Hippocampal formation (tissue), 2 donors: ENCODE data around the gene RBM43.
"Not testable (repeated sequence)": the region's sequence is repeated elsewhere in the genome, so short reads cannot be mapped to it uniquely, and the experiment has no call there.

ENCODE experiments used
- DNase-seq, 2 donors: peaks; one replicate each; lab custom pipeline; 2025; lab: John Stamatoyannopoulos, UW

RBM43 gene

DNA sequence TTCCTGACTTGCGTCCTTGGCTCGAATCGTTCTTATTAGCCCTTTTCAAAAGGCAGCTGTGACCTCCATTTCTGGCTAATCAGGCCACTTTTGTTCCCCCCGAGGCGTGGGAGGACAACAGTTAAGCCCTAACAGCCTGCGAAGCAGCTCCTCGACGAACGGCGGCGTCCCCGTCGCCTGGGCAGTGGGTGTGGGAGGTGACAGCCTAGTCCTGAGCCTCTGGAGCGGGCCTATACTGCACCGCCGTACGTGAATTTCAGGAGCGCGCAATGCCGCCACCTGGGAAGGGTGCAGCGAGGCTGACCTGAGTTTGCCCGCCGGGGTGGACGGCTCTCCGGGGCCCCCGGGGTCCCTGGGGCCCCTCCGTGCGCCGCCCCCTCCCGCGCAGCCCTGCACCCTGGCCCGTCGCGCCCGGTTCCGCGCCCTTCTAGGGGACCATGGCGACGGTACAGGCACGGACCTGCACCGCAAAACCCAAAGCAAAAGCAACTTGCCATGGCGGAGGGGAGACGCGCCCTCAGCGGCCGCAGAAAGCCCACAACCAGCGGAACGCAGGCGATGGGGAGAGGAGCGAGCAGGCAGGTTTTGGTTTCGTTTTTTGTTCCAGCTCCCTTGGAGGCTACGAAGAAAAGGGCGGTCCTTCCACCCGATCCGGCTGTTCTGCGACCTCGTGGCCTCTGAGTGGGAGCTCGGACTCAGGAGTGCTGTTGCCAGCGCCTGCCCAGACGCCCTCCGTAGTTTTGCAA, at the start of gene RBM43:
Gene RBM43, minus strand, starts transcription at position 633 of the 746 bp plus-strand sequence. Its CDS starts 136 bp downstream, at position 497.
- DNase-seq = peak; percentile 77 to 78

DNA sequence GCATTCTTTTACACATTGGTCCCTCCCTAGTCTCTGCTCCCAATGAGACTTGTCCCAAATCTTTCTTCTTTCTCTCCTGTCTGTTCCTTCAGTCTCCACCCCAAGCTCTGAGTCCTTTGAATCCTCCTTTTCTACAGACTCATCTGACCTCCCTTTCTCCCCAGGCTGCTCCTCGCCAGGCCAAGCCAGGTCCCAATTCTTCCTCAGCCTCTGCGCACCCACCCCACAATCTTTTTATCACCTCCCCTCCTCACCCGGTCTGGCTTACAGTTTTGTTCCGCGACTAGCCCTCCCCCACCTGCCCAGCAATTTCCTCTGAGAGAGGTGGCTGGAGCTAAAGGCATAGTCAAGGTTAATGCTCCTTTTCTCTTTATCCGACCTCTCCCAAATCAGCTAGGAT, 48.6 kb upstream of the RBM43 start:
- not testable (repeated sequence) for DNase-seq

DNA sequence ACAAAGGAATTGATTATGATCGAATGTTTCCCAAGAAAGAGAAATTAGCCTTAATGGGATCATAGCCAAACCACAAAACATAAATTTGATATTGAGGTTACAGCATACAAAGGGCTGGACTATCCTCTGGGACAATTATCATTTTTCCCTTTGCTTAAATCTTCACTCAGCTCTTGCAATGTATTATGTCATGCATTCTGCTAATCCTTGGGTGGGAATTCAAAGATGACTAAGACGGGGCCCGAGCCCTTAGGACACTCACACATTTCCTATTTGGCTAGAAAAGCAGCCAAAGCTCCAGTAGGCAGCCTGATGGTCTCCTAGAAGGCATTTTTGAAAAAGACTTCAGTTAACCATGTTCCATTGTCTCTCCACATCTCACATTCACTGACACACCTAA, 45.0 kb upstream of the RBM43 start:
- DNase-seq = no peak

DNA sequence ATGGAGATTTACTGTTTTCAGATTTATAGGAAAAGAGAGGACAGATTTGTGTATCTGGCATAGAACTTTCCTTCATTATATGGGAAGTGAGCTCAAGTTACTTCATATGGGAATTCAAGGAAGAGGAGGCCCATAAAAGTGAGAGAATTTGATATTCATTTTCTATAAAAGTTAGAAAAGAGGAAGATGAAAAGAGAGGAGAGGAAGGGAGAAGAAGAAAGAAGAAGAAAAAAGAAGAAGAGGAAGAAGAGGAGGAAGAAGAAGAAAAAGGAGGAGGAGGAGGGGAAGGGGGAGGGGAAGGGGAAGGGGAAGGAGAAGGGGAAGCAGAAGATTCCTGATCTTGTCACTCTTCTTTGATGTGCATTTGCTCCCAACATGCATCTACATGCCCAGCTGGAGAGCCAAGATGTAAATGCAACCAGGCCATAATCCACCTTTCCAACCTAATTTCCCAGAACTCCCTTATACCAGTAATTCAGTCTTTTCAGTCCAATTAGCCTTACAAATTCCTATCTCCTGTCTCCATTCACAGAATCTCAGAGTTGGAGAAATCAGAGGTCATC, 43.5 kb upstream of the RBM43 start:
- no peak for DNase-seq

DNA sequence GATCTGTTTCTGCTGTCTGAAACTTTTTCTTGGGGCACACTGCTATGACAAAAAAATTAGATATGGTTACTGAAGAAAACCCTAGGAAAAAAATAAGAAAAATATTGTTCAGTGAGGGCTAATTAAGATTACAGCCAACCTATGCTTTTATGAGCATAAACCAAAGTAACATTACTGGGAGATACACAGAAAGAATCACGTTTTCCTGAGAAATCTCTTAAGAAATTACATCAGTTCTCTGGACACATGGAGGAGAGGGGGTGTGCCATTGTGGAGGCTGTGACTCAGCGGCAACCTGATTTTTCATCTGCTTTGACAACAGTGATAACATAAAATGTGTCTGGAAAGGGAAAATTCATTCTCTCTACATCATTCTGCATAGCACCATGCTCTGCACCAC, 41.2 kb upstream of the RBM43 start:
- DNase-seq = no peak

DNA sequence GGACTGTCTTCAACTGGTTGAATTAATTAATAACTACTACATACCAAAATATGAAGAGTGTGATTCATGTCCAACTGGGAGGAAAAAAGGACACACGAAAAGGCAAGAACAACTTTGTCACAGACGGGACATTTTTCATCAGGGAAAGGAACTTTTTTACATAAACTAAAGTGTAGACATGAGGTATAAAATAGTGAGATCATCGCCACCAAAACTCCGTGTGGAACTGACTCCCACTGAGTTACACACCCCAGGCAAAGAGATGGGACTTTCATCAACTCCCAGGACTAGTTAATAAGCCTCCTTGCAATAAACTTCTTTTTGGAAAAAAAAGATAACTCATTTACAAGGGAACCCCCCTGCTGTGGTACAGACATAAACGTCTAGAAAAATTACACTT, 40.7 kb upstream of the RBM43 start:
- DNase-seq = no peak

DNA sequence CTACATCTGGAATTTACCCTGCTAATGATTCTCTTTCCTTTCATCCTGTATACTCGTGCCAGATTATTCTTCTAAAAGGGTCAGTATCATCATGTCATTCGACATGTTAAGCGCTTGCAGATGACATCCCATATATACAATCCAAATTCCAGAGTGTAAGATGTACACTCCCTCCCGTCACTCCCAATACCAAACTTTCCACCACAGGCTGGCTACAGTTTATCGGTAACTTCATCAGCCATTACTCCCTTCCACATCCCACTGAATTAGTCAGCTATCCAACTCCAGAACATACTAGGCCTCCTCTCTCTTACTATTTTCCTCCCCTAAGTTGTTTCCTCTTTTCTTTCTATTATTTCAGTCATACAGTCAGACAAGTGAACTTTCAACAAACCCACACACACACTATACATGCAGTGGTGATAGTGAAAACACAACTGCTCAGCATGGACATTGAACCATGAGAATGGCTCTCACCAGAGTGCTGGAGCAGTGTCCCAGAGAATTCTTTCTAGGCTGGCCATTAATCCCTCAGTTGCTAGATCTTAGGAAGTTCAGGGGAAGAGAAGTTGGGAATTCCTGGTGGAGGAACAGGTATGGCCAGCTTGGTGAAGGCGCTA, 38.4 kb upstream of the RBM43 start:
- DNase-seq = no peak

DNA sequence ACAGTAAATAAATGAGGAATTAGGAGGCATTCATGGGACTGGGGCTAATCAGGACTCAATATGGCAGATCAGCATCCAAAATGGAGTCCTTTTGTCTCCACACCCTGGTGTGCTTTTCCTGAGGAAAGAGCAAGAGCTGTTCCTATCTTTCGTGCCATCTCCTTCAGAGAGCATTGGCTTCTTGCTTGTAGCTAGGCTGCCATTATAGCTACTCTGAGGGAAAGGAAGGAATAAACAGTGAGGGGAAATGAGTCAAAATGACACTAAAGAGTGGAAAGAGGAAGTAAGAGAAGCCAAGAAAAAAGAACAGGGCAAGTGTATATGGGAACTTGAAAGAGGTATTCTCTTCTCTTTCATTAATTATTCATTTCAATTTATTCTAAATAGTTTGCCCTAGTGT, 36.2 kb upstream of the RBM43 start:
- DNase-seq = no peak

DNA sequence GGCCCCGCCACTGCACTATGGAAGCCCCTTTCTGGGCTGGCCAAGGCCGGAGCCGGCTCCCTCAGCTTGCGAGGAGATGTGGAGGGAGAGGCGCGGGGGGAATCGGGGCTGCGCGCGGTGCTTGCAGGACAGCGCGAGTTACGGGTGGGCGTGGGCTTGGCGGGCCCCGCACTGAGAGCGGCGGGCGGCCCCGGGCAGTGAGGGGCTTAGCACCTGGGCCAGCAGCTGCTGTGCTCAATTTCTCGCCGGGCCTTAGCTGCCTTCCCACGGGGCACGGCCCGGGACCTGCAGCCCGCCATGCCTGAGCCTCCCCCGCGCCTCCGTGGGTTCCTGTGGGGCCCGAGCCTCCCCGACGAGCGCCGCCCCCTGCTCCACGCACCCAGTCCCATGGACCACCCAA, 34.3 kb upstream of the RBM43 start:
- not testable (repeated sequence) for DNase-seq

DNA sequence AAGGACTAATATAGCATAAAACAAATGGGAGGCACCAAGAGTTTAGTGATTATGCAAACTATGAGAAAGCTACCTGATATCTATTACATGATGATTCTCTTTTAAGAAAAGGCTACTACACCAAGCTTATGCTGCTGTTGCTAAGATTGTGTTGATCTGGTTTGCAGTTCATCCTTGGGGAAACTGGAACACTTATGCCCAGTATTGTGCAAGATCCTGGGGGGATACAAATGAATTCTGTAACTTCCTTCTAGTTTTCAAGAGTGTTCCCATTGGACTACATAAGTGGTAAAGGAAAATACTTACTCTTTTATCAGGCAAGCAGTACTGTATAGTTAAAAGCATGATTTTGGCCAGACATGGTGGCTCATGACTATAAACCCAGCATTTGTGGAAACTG, 30.9 kb upstream of the RBM43 start:
- DNase-seq = no peak

DNA sequence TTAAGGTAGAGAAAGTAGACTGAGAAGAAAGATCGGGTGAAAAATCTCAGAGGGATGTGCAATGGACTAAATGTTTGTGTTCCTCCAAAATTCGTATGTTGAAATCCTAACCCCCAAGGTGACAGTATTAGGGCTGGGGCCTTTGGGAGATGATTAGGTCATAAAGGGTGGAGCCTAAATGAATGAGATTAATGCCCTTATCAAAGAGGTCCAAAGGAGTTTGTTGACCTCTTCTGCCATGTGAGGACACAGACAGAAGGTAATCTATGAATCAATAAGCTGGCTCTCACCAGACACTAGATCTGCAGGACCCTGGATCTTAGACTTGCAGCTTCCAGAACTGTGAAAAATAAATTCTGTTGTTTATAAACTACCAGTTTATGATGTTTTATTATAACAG, 30.5 kb upstream of the RBM43 start:
- DNase-seq = no peak

DNA sequence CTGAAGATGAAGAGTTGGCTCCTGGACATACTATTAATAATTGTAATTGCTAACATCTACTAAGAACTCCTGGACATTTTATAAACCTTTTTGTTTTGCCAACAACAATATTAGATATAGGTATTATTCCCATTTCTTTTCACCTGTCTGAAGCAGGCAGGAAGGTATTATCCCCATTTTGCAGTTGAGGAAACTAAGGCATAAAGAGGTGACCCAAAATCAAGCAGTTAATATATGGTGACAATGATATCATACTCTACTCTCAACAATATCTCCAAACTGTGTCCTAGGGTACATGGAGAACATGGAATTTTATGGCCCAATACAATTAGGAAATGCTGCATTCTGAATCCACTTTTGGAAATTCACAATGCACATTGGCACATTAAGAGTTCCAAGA, 29.6 kb upstream of the RBM43 start:
- no peak for DNase-seq

DNA sequence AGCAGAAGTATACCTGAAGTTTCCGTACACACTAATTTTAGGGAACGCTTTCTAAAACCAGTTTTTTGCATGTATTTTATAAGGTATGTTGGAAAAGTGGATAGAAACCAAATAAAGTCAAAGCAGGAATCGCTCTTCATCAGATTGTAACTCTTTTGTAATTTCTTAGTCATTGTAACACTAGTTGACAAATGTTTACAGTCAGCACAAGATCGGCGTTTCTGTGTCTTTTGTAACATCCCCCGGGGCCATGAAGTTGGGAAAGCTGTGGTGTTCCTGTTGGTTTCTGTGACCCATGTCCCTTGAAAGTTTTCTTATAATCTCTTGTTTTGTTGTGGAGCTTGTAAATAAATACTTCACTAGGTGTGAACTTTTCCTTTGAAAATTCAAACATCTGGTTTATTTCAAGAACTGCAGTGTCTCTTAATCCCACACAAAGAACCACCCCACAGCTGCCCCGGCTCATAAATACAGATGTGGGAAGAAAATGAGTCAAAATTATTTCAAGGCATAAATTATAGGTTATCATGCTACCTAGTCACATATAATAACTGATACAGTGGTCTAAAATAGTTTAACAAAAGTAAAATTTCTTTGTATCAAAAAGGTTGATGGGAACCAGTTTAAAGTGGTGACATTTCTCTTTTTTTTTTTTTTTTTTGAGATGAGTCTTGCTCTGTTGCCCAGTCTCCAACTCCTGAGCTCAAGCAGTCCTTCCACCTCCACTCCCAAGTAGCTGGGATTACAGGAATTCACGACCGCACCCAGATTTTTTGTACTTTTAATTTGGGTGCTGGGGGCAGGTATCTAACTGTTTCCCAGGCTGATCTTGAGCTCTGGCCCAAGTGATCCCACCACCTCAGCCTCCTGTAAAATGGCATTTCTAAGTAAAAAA, 28.6 kb upstream of the RBM43 start:
- no peak for DNase-seq

DNA sequence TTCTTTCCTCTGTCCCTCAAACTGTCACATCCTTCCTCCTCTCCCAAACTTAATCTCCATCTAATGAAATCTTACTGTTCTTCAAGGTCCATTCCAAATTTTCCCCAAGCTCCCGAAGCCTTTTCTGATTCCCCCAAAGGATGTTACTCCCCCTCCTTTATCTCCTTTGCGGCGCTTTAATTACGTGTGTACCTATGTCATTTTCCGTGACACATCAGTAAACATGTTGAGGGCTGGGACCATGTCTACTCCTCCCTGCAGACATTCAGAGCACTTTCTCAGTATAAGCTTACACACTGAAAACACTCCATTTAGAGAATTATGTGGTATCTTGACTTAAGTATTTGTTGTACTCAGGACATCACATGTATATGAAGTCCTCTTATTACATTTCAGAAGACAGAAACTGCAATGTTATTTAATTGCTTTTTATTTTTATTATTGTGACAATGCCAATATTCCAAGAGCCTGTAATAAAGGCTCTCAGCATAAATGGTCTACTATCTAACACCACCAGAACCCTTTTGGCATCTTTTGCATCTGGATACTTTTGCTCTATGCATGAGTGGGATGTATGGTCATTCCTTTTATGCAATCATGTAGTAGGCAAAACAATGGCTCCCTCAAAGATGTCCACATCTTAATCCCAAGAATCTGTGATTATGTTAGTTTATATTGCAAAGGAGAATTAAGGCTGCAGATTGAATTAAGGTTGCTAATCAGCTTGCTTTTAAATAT, 26.0 kb upstream of the RBM43 start:
- no peak for DNase-seq

DNA sequence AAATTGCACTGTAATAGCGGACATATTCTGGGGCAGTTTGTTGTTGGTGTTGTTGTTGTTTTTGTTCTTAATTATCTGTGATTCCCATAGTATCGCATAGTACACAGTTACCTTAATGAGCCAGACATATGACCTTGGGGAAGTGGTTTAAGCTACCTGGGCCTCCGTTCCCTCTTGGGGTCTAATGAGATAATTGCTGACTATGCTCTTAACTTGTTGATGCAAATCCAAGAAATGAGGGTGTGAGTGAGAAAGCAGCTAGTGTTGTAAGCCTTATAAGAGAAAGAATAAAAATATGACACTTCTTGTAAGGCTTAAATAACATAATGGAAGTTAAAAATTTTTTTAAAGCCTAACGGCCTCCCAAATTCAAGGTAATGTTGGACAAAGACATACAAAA, 20.7 kb upstream of the RBM43 start:
- no peak for DNase-seq

DNA sequence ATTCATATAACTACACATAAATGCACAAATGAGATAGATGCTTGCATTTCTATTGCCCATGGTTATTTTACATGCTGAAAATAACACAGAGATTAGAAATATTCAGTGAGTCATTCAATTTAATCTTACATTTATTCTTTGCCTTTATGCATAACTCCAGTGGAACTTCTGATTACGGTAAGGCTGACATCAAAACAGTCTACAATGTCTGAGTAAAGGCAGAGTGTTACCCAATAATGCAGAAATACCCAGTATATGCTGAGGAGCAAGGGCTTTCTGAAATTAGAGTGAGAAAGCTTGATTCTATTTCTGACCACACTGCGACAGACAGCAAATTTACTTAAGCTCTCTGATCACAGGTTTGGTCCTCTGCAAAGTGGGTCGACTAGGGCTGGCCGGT, 18.6 kb upstream of the RBM43 start:
- no peak for DNase-seq

DNA sequence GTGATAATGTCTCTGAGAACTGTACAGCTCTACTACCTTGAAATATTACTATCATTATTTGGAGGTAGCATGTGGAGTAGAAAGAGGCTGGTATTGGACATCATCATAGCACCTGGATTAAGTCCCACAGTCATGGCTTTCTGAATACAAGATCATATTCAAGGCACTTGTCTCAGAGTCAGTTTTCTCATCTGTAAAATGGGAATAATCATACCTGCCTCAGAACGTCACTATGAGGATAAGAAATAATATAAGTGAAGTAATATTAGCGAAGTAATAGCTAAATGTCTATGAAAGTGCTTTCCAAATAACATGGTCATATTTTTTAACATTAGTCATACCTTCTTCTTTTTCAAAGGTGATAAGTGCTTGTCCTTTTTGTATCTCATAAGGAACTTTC, 16.8 kb upstream of the RBM43 start:
- DNase-seq = no peak

DNA sequence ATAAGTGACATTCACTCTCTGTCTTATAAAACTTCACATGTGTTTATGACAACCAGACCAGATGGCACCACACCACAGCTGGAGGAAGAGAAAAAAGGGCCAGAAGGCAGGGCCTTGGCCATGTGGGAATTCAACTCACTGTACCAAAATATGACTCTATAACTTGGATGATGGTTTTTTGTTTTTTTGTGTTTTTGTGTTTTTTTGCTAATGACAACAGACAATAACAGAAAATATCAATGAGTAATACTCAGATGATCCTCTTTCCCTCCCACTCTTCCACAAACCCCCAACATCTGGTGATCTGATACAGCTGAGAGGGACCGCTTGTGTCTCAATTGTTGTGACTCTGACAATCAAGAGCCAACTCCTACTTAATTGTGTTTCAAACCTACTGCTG, 15.4 kb upstream of the RBM43 start:
- no peak for DNase-seq

DNA sequence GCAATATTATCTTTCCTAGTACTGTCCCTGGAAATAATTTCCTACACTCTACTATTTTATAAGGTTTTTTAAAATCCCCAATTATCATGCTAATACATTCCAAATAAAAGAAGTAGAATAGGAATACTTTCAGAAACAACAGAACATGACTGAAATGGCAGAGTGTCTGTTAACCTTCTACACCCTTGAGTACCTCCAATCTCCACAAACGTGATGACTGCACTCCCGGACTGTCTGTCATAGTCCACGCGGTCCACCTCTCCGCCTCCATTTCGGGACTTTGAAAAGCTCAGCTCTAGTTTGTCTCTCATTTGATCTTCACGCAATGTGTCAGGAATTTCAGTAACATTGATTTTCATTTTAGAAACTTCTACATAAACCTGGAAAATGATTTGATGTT, 13.6 kb upstream of the RBM43 start:
- DNase-seq = no peak

DNA sequence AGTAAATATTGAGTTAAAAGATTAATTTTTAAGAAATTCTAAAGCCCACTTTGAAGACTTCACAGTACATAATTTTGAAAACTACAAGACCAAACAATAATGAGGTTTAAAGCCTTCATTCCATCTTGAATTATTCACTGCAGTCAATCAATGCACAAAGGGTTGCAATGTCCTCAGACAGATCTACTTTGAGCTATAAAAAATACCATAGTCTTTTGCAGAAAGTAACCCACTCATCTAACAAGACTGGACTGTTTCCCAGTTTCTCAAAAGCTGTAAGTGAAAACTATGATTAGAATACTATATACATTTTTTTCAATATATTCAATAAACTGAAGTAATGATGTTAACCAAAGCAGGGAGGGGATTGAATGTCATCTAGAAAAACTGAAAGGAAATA, 10.2 kb upstream of the RBM43 start:
- no peak for DNase-seq

DNA sequence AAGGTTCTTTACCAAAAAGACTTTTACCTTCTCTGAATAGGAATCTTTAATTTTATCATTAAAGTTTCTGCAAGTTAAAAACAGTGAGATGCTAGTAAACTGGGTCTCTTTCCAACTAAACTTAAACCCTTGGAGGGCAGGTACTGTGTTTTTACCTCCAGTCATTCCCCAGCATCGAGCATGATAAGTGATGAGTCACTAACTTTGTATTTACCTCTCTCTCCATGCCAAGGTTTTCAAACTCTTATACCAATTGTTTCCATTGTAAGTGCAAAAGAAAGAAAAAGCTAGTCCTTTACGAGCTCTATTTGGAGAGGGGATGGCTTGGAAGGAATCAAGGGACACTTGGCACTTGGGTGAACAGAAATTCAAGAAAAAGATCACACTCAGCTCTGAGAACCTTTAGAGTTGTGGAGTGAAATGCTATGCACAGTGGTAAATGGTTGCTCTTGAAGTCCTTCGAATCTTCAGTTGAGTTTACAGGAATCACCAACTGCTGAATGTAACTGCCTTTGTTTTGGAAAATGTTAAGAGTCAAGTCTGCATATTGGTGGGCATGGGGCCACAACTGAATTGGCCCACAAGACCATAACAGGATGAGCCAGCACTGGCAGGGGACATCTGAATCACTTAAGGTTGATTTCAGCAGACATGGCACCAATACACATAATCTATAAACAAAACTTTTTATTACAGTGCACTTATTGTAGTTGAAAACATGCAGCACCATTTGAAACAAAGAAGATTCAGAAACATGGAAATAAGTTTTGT, 8.3 kb upstream of the RBM43 start:
- DNase-seq = no peak
